HEK293 (cell line): Measurements from ENCODE around the gene RPS21.
"Not testable (repeated sequence)": the region's sequence is repeated elsewhere in the genome, so short reads cannot be mapped to it uniquely, and the experiment has no call there.

ENCODE experiments used
- CTCF ChIP-seq: fragments of 450-650 bp; formaldehyde crosslinking; IDR thresholded peaks from 2 replicates; pipeline ENCODE4 v1.5.1; 2016; ENCODE audit warnings: missing biosample characterization, missing genetic modification characterization
- GLIS1 ChIP-seq: fragments of 450-650 bp; formaldehyde crosslinking; IDR thresholded peaks from 2 replicates; pipeline ENCODE4 v1.5.1; 2016; ENCODE audit warnings: missing biosample characterization, missing genetic modification characterization
- SALL2 ChIP-seq: fragments of 450-650 bp; formaldehyde crosslinking; IDR thresholded peaks from 2 replicates; pipeline ENCODE4 v1.5.0; 2017; ENCODE audit warnings: missing biosample characterization, mild to moderate bottlenecking, missing genetic modification characterization, borderline replicate concordance
- ZNF10 ChIP-seq: fragments of 450-650 bp; formaldehyde crosslinking; IDR thresholded peaks from 2 replicates; pipeline ENCODE4 v1.5.1; 2017; ENCODE audit warnings: missing biosample characterization, missing genetic modification characterization
- ZNF341 ChIP-seq: fragments of 450-650 bp; formaldehyde crosslinking; IDR thresholded peaks from 2 replicates; pipeline ENCODE4; 2016; ENCODE audit warnings: low read depth, missing biosample characterization, missing genetic modification characterization
- ZNF626 ChIP-seq: fragments of 450-650 bp; sonication (Bioruptor Pico); formaldehyde crosslinking; IDR thresholded peaks from 2 replicates; pipeline ENCODE4 v1.5.1; 2018; ENCODE audit warnings: missing biosample characterization, missing genetic modification characterization, inconsistent platforms
- ZNF692 ChIP-seq: fragments of 450-650 bp; formaldehyde crosslinking; IDR thresholded peaks from 2 replicates; pipeline ENCODE4 v1.5.1; 2016; ENCODE audit warnings: missing biosample characterization, missing genetic modification characterization
- TF ChIP-seq, protein P1 (sequence below): fragments of 450-650 bp; formaldehyde crosslinking; IDR thresholded peaks from 2 replicates; pipeline ENCODE4 v1.5.1; 2016; ENCODE audit warnings: missing biosample characterization, missing genetic modification characterization
- TF ChIP-seq, protein P2 (sequence below): fragments of 450-650 bp; formaldehyde crosslinking; IDR thresholded peaks from 2 replicates; pipeline ENCODE4 v1.5.1; 2016; ENCODE audit warnings: missing biosample characterization, missing genetic modification characterization

DNA sequence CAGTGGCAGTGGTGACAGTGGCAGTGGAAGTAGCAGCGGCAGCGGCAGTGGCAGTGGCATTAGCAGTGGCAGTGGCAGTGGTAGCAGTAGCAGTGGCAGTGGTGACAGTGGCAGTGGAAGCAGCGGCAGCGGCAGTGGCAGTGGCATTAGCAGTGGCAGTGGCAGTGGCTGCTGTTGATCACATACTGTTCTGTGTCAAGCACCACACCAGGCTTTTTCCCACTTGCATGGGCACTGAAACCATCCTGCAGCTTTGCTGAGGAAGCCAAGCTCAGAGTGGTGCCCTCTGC is 39.1 kb downstream of the RPS21 start:
- TF ChIP-seq CTCF, SALL2, ZNF341, ZNF626, ZNF10, ZNF692, GLIS1 (tag by site-specific recombination): not testable (repeated sequence)
- TF ChIP-seq, protein P1, sequence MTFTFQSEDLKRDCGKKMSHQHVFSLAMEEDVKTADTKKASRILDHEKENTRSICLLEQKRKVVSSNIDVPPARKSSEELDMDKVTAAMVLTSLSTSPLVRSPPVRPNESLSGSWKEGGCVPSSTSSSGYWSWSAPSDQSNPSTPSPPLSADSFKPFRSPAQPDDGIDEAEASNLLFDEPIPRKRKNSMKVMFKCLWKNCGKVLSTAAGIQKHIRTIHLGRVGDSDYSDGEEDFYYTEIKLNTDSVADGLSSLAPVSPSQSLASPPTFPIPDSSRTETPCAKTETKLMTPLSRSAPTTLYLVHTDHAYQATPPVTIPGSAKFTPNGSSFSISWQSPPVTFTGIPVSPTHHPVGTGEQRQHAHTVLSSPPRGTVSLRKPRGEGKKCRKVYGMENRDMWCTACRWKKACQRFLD (tag by site-specific recombination): not testable (repeated sequence)
- TF ChIP-seq, protein P2, sequence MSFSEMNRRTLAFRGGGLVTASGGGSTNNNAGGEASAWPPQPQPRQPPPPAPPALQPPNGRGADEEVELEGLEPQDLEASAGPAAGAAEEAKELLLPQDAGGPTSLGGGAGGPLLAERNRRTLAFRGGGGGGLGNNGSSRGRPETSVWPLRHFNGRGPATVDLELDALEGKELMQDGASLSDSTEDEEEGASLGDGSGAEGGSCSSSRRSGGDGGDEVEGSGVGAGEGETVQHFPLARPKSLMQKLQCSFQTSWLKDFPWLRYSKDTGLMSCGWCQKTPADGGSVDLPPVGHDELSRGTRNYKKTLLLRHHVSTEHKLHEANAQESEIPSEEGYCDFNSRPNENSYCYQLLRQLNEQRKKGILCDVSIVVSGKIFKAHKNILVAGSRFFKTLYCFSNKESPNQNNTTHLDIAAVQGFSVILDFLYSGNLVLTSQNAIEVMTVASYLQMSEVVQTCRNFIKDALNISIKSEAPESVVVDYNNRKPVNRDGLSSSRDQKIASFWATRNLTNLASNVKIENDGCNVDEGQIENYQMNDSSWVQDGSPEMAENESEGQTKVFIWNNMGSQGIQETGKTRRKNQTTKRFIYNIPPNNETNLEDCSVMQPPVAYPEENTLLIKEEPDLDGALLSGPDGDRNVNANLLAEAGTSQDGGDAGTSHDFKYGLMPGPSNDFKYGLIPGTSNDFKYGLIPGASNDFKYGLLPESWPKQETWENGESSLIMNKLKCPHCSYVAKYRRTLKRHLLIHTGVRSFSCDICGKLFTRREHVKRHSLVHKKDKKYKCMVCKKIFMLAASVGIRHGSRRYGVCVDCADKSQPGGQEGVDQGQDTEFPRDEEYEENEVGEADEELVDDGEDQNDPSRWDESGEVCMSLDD (tag by site-specific recombination): not testable (repeated sequence)
